Loucy (cell line): Measurements from ENCODE around the gene HSPG2.

ENCODE experiments used
- EZH2phosphoT487 ChIP-seq: fragments of 200-600 bp; IDR thresholded peaks from 2 replicates; pipeline ENCODE4 v1.6.1; 2018; ENCODE audit warnings: antibody characterized with exemption, mild to moderate bottlenecking, moderate library complexity, borderline replicate concordance
- TF ChIP-seq, protein P1 (sequence below): fragments of 200-600 bp; sonication (generic); conservative IDR thresholded peaks from 2 replicates; pipeline ENCODE4 v1.5.1; 2014; ENCODE audit warnings: mild to moderate bottlenecking, antibody characterized with exemption, low read length

DNA sequence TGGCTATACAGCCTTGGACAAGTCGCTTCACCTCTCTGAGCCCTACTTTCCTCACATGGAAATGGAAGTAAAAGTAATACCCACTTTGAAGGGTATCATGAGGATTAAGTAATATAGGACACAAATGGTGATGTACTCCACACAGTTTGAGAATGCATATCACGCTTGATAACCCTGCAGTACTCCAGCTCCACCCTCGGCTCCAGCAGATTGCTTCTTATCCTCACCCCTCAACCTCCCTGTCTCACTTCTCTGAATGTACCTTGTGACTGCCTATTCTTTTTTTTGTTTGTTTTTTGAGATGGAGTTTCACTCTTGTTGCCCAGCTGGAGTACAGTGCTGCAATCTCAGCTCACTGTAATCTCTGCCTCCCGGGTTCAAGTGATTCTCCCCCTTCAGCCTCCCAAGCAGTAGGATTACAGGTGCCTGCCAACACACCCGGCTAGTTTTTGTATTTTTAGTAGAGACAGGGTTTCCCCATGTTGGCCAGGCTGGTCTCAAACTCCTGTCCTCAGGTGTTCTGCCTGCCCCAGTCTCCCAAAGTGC is 69.6 kb downstream of the HSPG2 start:
- TF ChIP-seq, protein P1, sequence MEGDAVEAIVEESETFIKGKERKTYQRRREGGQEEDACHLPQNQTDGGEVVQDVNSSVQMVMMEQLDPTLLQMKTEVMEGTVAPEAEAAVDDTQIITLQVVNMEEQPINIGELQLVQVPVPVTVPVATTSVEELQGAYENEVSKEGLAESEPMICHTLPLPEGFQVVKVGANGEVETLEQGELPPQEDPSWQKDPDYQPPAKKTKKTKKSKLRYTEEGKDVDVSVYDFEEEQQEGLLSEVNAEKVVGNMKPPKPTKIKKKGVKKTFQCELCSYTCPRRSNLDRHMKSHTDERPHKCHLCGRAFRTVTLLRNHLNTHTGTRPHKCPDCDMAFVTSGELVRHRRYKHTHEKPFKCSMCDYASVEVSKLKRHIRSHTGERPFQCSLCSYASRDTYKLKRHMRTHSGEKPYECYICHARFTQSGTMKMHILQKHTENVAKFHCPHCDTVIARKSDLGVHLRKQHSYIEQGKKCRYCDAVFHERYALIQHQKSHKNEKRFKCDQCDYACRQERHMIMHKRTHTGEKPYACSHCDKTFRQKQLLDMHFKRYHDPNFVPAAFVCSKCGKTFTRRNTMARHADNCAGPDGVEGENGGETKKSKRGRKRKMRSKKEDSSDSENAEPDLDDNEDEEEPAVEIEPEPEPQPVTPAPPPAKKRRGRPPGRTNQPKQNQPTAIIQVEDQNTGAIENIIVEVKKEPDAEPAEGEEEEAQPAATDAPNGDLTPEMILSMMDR, result no peak
- TF ChIP-seq EZH2phosphoT487, result no peak
